ENCODE measurements around the gene PPP1R36. TPM values are rescaled to one million over a fixed set of nuclear protein-coding genes. Genes with fewer than 3 reads are reported as not detected.
"Not testable (repeated sequence)": the region's sequence is repeated elsewhere in the genome, so short reads cannot be mapped to it uniquely, and the experiment has no call there.

Gene PPP1R36
- total and polyA plus RNA-seq, 2 donors (not counting 1 experiment from before 2014, with no cell fraction given): 0.87 to 1.3 TPM

- Histone ChIP-seq H3K9me3 (ENCODE audit: control insufficient read depth, insufficient read depth, low read depth, low read length) (no peaks in the 10 kb centered on the region), H3K27me3 (ENCODE audit: control insufficient read depth, insufficient read depth, low read length) (peaks cover 8% of the 10 kb centered on the region), H3K27ac (ENCODE audit: insufficient read depth, low read length) (no peak overlapping the region), H4K20me1 (ENCODE audit: control insufficient read depth, extremely low read depth, insufficient read depth, low read length) (no peaks in the 10 kb centered on the region), H3K4me3 (replicated peaks in 1 of 4; ENCODE audit: control extremely low read depth in 1 of 4, insufficient read depth in 1 of 4, low read depth in 3 of 4, low read length in 4 of 4) (no peak overlapping the region), H3K36me3 (ENCODE audit: control insufficient read depth, insufficient read depth, low read length) (no peaks in the 10 kb centered on the region), H3K4me2 (ENCODE audit: extremely low read depth, insufficient read depth, low read length) (no peak overlapping the region), H3K4me1 (ENCODE audit: control insufficient read depth, extremely low read depth, insufficient read depth, low read length) (no peaks in the 10 kb centered on the region), H3K79me2 (ENCODE audit: control insufficient read depth, insufficient read depth, low read length) (no peaks in the 10 kb centered on the region), H3K9ac (ENCODE audit: insufficient read depth, low read length) (no peak overlapping the region), H2AFZ (ENCODE audit: low read length) (no peak overlapping the region)
- DNase-seq (ENCODE audit: low read depth in 2 of 2): no peak
- TF ChIP-seq EZH2 (IDR thresholded peaks at IDR 0.05; ENCODE audit: low read length, missing control alignments): no peak
- TF ChIP-seq CTCF (conservative IDR thresholded peaks at IDR 0.05 in 1 of 2, IDR thresholded peaks at IDR 0.05 in 1 of 2; ENCODE audit: low read depth in 1 of 2, low read length in 2 of 2): no peak
These were observed 4.8 kb downstream of the PPP1R36 start for GRCh38 chr14:64554556-64554955.

GRCh38 chr14:64556526-64556925, 6.8 kb downstream of the PPP1R36 start:
- Histone ChIP-seq H3K36me3 (ENCODE audit: control insufficient read depth, insufficient read depth, low read length) (no peaks in the 10 kb centered on the region), H2AFZ (ENCODE audit: low read length) (no peak overlapping the region), H3K9ac (ENCODE audit: insufficient read depth, low read length) (no peak overlapping the region), H4K20me1 (ENCODE audit: control insufficient read depth, extremely low read depth, insufficient read depth, low read length) (no peaks in the 10 kb centered on the region), H3K27ac (ENCODE audit: insufficient read depth, low read length) (no peak overlapping the region), H3K27me3 (ENCODE audit: control insufficient read depth, insufficient read depth, low read length) (no peaks in the 10 kb centered on the region), H3K4me1 (ENCODE audit: control insufficient read depth, extremely low read depth, insufficient read depth, low read length) (no peaks in the 10 kb centered on the region), H3K9me3 (ENCODE audit: control insufficient read depth, insufficient read depth, low read depth, low read length) (no peaks in the 10 kb centered on the region), H3K4me3 (replicated peaks in 1 of 4; ENCODE audit: control extremely low read depth in 1 of 4, insufficient read depth in 1 of 4, low read depth in 3 of 4, low read length in 4 of 4) (no peak overlapping the region), H3K4me2 (ENCODE audit: extremely low read depth, insufficient read depth, low read length) (no peak overlapping the region), H3K79me2 (ENCODE audit: control insufficient read depth, insufficient read depth, low read length) (no peaks in the 10 kb centered on the region)
- TF ChIP-seq EZH2 (IDR thresholded peaks at IDR 0.05; ENCODE audit: low read length, missing control alignments): no peak
- TF ChIP-seq CTCF (conservative IDR thresholded peaks at IDR 0.05 in 1 of 2, IDR thresholded peaks at IDR 0.05 in 1 of 2; ENCODE audit: low read depth in 1 of 2, low read length in 2 of 2): no peak
- peak; percentile 77 to 86 for DNase-seq (ENCODE audit: low read depth in 2 of 2)

- not testable (repeated sequence) for H4K20me1 ChIP-seq (ENCODE audit: control insufficient read depth, extremely low read depth, insufficient read depth, low read length); H2AFZ ChIP-seq (ENCODE audit: low read length); H3K9ac ChIP-seq (ENCODE audit: insufficient read depth, low read length); H3K4me3 ChIP-seq (replicated peaks in 1 of 4; ENCODE audit: control extremely low read depth in 1 of 4, insufficient read depth in 1 of 4, low read depth in 3 of 4, low read length in 4 of 4); DNase-seq (ENCODE audit: low read depth in 2 of 2); H3K4me2 ChIP-seq (ENCODE audit: extremely low read depth, insufficient read depth, low read length); H3K9me3 ChIP-seq (ENCODE audit: control insufficient read depth, insufficient read depth, low read depth, low read length); H3K4me1 ChIP-seq (ENCODE audit: control insufficient read depth, extremely low read depth, insufficient read depth, low read length); H3K27me3 ChIP-seq (ENCODE audit: control insufficient read depth, insufficient read depth, low read length); H3K27ac ChIP-seq (ENCODE audit: insufficient read depth, low read length); H3K36me3 ChIP-seq (ENCODE audit: control insufficient read depth, insufficient read depth, low read length); H3K79me2 ChIP-seq (ENCODE audit: control insufficient read depth, insufficient read depth, low read length)
These were observed 8.5 kb downstream of the PPP1R36 start for GRCh38 chr14:64558216-64558615.

Measured in fibroblast of lung (primary cell).